HG03378 (cell line): Measurements from ENCODE around the gene MTCL1.

Source experiments
- ATAC-seq: cut with Tn5 transposase; IDR thresholded peaks from one replicate; pipeline ENCODE4 v1.9.1; 2021; ENCODE audit warnings: mild to moderate bottlenecking, moderate library complexity; ENCODE audit not compliant: unreplicated experiment

Gene MTCL1

DNA sequence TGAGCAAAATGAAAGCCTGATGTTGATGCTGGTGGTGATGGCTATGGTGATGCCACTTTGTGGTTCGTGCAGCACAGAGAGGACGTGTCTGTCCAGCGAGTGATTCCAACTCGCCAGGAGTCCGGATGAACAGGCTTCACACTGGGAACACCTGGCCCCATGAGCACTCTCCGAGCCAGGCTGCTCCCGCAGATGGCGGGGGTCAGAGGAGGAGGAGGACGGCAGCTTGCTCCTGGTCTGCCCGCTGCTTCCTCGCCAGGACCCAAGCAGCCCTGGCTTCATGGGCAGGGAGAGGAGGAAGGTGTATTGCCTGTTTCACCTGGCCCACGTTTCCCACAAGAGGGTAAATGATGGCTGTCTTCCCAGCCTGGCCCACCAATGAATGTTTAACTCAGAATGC is 121.6 kb downstream of the MTCL1 start:
- ATAC-seq: no peak

DNA sequence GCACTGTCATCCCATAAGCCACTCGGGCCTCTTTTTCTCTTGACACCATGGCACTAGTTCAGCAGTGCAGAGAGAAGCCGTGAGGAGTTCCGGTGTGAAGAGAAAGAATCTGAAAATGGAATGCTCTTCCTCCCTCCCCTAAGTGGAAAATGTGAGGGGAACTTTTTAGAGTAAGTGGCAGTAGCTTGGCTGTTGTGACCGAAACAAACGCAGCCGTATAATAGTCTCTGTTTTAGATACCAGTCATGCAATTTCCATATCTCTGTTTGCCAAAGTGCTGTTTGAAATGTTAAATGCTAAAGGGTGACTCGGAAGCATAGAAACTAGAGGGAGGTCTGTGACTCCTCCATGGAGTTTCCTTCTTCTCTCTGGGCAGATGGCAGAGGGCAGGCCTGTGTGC is 122.9 kb downstream of the MTCL1 start:
- no peak for ATAC-seq

DNA sequence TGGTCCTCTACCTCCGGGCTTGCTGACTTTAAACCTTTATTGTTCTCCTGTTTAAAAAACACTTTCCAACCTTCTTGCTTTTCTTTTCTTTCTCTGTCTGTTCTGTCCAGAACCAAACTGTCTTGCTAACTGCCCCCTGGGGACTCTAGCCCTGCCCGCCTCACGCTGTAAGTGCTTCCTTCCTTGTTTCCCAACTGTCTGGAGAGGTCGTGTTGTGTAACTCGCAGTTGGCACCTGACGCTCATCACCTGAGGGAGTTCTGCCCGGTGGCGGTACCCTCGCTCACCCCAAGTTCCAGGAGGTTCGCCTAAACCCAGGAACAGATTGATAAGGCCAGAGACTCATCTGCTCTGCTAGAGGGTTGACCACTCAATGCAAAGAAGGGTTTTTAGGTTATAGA is 123.4 kb downstream of the MTCL1 start:
- no peak for ATAC-seq

DNA sequence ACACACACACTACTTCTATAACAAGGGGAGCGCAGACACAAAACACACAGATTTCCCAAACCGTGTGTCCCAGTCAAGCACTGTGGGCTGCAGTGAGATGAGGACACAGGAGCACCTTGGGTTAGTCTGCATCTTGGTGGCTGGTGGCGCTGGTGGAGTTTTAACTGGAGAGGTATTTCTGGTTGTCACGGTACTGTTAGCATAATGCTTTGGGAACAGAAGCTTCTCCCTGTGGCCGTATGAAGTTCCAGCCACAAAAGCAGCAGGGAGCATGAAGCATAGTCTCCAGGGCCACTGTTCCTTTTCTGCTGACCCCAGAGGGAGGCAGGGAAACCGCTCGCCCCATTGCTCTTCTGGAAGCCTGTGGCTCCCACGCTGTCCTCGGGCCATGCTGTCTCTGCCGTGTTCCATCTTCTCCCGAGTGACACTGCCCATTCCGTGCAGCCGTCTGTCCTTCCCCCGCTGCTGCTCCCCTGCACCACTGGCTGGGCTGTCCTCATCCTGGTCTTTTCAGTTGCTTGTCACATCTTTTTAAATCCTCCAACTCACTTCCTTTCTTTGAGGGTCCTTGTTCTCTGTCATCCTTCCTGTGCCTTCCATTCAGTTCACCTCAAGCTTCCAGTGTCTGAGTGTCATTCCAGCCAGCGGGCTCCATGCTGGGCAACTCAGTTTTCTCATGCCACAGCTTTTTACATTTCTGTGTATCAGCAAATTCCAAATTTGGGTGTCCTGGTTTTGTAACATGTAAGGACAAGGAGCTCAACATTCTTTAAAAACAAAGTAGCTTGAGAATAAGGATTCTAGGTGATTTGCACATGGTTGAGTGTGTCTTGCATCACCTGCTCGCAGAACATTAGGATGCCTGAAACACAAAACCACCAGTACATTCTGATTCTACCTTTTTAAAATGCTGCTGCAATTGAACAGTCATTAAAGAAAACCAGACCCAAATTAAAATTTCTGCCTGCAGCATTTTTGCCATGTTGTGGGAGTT is 125.0 kb downstream of the MTCL1 start:
- ATAC-seq: no peak

DNA sequence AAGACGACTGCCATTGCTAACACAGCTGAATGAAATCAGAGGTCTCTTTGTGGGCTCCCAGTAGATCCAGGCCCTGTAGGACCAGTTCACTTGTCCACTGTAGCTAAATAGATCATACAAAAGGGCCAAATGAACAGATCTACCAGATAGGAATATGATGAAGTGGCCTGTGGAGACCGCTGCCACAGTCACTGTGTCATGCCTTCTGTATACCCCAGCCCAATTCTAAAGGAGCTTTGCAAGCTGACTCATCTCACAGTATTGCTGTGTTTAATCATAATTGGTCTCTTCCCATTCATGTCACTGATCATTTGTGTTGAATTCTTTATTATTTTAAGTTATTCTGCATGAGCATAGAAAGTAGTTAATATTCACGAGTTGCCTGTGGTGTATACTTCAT is 125.8 kb downstream of the MTCL1 start:
- no peak for ATAC-seq

DNA sequence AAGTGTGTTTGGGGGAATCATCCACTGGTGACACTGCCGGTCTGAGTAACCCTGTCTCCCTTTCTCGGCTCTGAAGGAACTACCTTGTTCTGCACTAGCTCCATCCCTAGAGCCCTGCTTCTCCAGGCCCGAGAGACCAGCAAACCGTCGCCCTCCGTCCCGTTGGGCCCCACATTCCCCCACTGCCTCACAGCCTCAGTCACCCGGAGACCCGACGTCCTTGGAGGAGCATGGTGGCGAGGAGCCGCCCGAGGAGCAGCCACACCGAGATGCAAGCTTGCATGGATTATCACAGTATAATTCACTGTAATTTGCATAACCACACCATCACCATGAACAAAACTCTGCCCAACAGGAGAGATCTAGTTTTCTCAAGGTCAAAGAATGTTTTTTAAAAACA is 126.2 kb downstream of the MTCL1 start:
- ATAC-seq: no peak

DNA sequence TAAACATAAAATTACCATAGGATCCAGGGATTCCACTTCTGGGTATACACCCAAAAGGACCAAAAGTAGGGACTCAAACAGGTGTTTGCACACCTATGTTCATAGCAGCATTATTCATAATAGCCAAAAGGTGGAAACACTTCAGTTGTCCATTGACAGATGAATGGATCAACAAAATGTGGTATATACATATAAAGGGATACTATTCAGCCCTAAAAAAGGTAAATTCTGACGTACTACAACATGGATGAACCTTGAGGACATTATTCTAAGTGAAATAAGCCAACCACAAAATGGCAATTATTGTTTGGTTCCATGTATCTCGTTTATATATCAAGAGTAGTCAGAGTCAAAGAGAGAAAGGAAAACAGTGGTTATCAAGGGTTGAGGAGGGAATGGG is 128.1 kb downstream of the MTCL1 start:
- ATAC-seq: no peak

DNA sequence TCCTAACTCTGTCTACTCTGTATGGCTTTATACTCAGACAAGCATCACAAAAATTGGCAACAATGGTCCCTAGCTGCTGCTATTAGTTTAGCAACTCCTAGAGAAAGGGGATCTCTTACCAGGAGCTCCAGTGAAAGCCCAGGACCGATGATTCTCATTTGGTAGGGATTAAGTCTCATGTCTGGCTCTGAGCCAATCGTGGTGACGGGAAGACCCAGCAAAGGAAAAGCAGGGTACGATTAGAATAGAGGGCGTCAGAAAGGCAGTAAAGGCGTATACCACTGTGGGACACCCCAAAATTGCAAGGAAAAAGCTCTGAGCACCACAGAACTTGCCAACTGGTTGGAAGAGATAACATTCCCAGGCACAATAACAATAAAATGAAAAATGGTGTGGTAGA is 129.5 kb downstream of the MTCL1 start:
- no peak for ATAC-seq

DNA sequence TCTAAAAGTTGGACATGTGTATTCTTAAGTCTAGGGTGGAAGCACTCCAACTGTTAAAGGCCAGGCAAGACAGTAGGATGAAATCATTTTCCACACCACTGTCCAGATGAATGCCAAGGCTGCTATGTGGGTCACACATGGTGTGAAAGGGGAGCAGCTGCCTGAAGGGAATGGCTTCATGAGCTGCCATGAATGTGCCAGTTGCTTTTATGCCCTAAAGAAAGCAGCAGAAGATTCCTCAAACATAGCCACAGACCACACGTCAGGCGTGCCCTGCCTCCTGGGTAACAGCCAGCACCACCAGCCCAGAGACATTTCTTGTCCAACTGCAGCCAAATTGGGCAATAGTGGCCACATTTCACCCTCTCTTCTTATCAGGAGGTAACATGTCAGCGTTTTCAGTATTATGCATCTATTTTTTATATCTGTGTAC is 130.2 kb downstream of the MTCL1 start:
- ATAC-seq: no peak

DNA sequence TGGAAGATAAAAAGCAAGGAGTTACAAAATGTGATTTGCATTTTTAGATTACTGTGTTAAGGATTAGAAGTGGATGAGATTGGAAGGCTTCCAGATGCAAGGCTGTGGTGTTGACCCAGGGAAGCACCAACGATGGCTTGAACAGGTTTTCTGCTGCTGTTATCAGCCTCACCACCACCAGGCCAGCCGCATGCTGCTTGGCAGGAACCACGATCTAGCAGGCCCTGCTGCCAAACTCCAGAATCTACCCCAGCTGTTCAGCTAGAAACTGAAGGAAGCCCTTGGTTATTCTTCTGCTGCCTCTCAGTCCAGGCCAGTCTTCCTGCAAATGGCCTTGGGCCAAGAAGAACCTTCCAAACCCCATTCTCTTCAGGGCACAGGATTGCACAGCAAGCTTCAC is 133.9 kb downstream of the MTCL1 start:
- ATAC-seq: no peak

DNA sequence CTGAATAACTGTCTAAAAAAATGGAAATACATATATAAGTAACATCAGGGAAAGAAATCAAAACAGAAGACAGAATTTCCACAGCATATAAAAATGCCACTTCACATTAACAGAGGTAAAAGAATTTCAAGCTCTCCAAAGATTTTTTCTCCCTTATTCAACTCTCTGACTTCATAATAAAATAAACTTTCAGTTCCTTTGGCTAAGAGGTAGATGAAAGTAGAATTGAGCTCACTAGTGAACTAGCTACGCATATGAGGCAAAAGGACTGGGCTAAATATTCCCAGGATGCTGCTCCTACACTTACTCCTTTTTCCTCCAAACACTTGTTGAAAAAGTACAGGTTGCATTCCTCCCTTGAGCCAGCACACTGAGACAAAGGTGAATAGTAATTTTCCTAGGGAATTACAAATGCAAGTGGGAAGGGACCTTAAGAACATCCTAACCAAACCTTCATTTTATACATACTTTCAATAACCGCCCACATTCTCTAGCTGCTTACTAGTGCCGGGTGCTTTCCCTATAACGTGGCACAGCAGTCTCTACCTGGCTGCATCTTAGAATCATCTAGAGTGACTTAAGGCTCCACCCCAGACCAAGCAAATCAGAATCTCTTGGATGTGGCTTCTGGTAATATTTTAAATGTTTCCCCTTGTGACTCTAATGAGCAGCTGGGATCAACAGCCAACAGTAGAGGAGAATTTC is 136.6 kb downstream of the MTCL1 start:
- no peak for ATAC-seq

DNA sequence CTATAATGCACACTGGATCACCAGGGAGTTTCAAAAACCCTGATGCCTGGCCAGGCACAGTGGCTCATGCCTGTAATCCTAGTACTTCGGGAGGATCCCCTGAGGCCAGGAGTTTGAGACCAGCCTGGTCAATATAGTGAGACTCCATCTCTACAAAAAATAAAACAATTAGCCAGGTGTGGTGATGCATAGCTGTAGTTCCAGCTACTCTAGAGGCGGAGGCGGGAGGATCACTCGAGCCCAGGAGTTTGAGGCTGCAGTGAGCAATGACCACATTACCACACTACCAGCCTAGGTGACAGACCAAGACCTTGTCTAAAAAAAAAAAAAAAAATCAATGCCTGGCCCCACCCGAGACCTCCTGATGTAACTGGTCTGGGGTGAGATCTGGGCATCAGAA is 137.2 kb downstream of the MTCL1 start:
- ATAC-seq: no peak

DNA sequence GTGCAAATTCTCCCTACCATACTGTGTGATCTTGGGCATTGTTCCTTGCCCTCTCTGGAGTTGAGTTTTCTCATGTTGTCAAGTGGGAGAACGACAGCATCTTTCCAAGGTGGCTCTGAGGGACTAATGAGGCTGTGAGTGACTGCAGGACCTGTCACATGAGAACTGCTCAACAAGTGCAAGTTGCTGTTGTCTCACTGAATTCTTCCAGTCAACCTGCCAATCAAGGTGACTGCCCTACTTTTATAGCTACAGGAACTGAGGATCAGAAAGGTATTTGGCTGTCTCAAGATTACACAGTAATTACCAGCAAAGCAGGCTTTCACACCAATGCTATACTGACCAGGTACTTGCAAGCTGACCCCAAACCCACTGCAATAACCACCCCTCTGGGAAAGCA is 137.6 kb downstream of the MTCL1 start:
- ATAC-seq: no peak

DNA sequence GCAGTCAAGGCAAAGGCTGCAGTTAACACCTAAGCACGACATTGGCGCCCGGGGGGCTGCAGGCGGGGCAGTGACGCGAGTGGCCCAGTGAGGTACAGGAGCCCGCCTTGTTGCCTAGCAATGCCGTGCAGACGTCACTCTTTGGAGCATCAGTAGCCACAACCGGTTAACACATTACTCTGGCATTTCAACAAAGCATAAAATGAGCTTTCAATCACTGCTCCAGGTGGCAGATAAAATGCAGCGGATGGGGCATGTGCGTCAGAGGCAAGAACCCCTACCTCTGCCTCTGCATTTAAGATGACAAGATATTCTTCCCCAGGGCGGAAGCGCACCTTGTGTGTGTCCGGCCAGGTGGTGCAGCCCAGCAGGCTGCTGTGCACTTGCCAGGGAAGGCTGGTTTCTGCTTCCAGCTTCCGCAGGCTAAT is 139.4 kb downstream of the MTCL1 start:
- no peak for ATAC-seq

DNA sequence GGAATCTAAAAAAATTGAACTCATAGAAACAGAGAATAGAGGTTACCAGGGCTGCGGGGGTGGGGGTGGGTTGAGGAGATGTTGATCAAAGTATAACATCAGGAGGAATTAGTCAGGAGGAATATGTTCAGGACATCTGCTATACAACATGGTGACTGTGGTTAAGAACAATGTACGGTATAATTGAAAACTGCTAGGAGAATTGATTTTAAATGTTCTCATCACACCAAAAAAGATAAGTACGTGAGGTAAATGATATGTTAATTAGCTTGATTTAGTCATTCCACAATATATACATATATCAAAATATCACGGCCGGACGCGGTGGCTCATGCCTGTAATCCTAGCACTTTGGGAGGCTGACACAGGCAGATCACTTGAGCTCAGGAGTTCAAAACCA is 140.2 kb downstream of the MTCL1 start:
- ATAC-seq: no peak

DNA sequence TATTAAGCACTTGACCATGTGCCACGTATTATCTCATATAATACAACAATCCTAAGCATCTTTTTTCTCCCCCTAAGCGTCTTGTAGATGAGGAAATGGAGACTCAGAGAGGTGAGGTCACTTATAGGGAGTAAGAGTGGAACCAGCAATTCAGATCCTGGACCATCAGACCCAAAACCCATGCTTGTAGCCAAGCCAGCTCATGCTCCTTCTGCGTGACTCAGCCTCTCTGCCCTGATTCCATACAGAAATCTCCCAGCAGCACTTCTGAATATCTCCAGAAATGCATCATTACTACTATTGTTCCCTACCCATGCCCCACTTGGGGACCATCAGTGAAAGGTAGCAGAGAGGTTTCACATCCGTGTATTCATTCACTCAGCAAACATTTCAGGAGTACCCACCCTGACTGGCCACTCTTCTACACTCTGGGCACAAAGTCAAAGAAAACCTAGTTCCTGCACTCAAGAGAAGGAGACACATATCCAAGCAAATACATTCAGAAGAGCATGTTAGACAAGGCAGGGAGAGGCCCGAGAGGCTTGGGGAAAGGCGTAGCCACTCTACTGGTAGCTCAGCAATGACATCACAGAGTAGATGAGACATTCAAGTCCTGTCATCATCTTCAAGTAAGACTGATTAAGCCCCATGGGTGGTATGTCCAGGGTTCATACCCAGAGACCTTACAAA is 141.9 kb downstream of the MTCL1 start:
- ATAC-seq: no peak

DNA sequence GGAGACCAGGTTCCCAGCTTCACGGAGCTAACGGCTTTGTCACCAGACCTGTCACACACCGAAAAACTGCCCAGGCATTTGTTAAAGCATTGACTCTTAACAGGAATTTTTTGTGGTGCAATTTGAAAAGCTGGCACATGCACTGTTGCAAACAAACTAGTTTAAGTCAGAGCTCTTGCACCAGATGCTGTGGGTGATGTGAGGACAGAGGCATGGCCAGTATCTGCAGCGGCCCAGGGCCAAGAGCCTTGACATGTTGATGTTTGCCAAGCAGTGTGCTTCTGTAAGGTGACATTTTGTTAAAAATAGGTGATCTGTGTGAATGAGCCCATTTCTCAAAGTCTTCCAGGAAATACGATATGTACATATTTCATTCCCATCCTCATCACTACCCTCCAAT is 142.5 kb downstream of the MTCL1 start:
- no peak for ATAC-seq

DNA sequence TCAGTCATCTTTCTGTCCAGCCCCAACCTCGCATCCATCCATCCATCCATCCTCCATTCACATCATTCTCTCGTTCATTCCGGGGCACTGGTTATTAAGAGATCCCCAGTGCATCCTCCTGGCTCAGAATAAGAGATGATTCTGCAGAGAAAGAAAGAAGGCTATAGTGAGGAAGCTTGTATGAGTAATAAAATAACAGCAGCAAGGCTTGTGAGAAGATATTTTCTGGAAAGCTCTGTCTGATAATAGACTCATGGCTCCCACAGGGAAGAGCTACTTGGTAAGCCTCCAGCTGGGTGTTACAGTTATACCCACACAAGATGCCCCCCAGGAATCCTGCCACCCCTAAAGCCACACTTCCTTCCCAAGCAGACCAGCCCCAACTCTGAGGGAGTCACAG is 143.2 kb downstream of the MTCL1 start:
- no peak for ATAC-seq

DNA sequence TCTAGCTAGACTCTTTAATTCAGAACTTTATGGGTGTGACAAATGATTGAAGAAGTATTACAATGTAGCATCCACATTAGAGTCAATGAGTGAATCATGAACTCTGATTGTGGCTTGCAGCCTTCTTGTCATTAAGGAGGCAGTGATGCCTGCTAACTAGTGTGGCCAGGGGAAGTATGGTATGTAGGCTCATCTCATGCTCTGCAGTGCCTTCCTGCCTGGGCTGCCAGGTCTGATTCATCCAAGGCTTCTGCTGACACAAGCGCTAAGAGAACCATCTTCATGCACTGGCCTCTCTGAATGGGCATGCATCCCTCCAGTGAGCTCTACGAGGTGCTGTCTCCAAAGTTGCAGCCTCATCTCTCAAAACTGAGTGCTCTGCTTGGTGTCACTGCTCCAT is 144.3 kb downstream of the MTCL1 start:
- no peak for ATAC-seq

DNA sequence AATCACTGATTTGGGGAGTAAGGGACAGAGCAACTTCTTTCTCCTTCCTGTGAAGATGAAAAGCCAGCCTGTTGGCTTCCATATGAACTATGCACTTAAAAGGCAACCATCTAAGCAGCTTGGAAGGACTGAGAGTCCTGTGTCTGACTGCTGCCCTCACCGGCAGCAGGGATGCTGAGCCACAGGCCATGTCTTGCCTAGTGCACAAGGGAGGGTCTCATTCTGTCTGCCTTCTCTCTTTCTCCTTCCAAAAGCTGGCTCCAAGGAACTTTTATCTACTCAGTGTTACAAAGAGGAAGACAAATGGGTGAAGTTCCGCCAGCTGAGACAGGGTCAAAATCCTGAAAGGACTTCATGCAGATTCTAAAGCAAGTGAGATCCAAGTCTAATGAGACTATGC is 146.3 kb downstream of the MTCL1 start:
- ATAC-seq: no peak

DNA sequence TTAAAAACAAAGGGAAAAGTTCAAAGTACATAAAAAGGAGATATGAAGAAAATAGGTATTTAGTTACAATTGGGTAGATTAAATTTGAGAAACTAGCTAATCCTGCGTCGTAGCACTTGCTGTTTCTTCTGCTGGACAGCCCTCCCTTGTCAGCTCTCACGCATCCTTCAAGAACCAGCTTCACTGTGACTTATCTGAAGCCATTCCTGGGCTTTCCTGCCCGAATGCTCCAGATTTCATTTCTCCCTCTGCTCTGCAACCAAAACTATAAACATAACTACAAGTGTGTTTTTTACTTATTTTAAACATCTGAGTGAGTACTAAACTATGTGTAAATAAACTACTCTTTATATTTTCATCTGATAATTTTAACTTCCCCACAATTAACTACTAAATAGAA is 149.2 kb downstream of the MTCL1 start:
- no peak for ATAC-seq

DNA sequence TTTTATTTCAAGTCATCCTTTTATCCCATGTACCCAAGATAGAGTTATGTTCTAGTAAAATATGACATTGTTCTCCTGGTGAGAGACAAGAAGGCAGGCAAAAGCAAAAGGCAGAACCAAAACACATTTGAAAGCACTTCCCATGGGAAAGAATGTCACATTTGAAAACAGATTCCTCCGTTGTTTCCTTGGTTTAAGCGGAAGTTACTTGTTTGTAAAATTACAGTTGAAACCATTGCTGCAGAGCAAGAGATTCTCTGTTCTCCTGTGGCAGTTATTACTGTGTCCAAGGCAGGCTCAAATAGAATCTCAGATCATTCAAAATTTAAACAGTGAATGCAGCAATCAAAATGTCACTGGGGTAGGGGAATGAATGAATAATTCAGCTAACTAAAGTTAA is 149.6 kb downstream of the MTCL1 start:
- no peak for ATAC-seq
